ENCODE results near the gene C1orf21. TPM values are rescaled to one million over a fixed set of nuclear protein-coding genes. Genes with fewer than 3 reads are reported as not detected.

The C1orf21 gene
- total and polyA plus RNA-seq, 2 of the 4 experiments (the other 2 are of a cell fraction): 6.4 to 9.9 TPM

- Histone ChIP-seq H3K4me3 (ENCODE audit: insufficient read depth, low read depth, low read length) (no peak overlapping the region), H4K8ac (ENCODE audit: low read depth in 2 of 2, low read length in 2 of 2) (no peak overlapping the region), H3K36me3 (ENCODE audit: control insufficient read depth, insufficient read depth, low read length) (no peaks in the 10 kb centered on the region), H3K9me3 (ENCODE audit: control insufficient read depth, insufficient read depth, low read length) (peaks cover 6% of the 10 kb centered on the region; the same call in 1 of the 2 replicates), H3K9ac (ENCODE audit: low read depth, low read length) (no peak overlapping the region), H2AFZ (replicated peaks; ENCODE audit: low read length, poor library complexity) (no peak overlapping the region), H3K23ac (ENCODE audit: low read depth, low read length) (no peak overlapping the region), H2AK9ac (replicated peaks; ENCODE audit: low read depth, low read length, poor library complexity) (no peak overlapping the region), H4K91ac (ENCODE audit: insufficient read depth, low read depth, low read length) (no peak overlapping the region), H3K9me1 (ENCODE audit: insufficient read depth, low read length) (no peaks in the 10 kb centered on the region), H3K79me1 (ENCODE audit: low read depth in 1 of 2, low read length in 2 of 2) (no peaks in the 10 kb centered on the region), H3K27ac (ENCODE audit: insufficient read depth, low read length) (no peak overlapping the region), H2BK5ac (ENCODE audit: low read depth, low read length, poor library complexity, severe bottlenecking) (no peak overlapping the region), H4K5ac (ENCODE audit: low read depth, low read length) (no peak overlapping the region), H2BK15ac (ENCODE audit: low read depth, low read length) (no peak overlapping the region), H3K4me2 (ENCODE audit: low read depth, low read length) (no peak overlapping the region), H4K20me1 (ENCODE audit: insufficient read depth, low read length) (no peaks in the 10 kb centered on the region), H3K4me1 (ENCODE audit: control insufficient read depth, insufficient read depth, low read length) (no peaks in the 10 kb centered on the region), H2BK20ac (ENCODE audit: low read depth, low read length) (no peak overlapping the region), H3K27me3 (ENCODE audit: control insufficient read depth, insufficient read depth, low read length) (peaks cover 3% of the 10 kb centered on the region; the same call in 1 of the 2 replicates), H3K56ac (ENCODE audit: extremely low read depth, insufficient read depth, low read length) (no peak overlapping the region), H2AK5ac (ENCODE audit: low read depth, low read length) (no peak overlapping the region), H3K14ac (replicated peaks; ENCODE audit: low read depth, low read length) (no peak overlapping the region), H3K4ac (ENCODE audit: low read depth, low read length) (no peak overlapping the region), H3K18ac (ENCODE audit: low read depth, low read length) (no peak overlapping the region), H2BK120ac (ENCODE audit: low read depth, low read length) (no peak overlapping the region)
- in situ Hi-C loops (cut with MboI; ENCODE audit: low sequenced_read_pairs) (loop anchor here (25.0 kb wide), 1 partner anchor 994 kb away; the partner anchor contains the start of gene APOBEC4), intact Hi-C loops (cut with micrococcal nuclease) (no loop called here), dilution Hi-C loops (cut with HindIII; ENCODE audit: low sequenced_read_pairs, unreplicated experiment) (no loop called here)
- TF ChIP-seq POLR2A (IDR thresholded peaks at IDR 0.05; ENCODE audit: low read depth, low read length): no peak
- TF ChIP-seq SMC3 (IDR thresholded peaks at IDR 0.05; ENCODE audit: low read depth, low read length): no peak
- TF ChIP-seq, protein P1, sequence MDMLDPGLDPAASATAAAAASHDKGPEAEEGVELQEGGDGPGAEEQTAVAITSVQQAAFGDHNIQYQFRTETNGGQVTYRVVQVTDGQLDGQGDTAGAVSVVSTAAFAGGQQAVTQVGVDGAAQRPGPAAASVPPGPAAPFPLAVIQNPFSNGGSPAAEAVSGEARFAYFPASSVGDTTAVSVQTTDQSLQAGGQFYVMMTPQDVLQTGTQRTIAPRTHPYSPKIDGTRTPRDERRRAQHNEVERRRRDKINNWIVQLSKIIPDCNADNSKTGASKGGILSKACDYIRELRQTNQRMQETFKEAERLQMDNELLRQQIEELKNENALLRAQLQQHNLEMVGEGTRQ (IDR thresholded peaks at IDR 0.05; ENCODE audit: low read depth, low read length): no peak
- TF ChIP-seq MAFK (IDR thresholded peaks at IDR 0.05; ENCODE audit: low read depth, low read length): no peak
- TF ChIP-seq ELK1 (IDR thresholded peaks at IDR 0.05; ENCODE audit: borderline replicate concordance, low read depth, low read length): no peak
- no TSS peak for BruUV-seq (replicated peaks)
- ChIA-PET POLR2A (ENCODE audit: unreplicated experiment) (no interaction called here), CTCF (no interaction called here)
- WGBS, 2 experiments (ENCODE audit: extremely low coverage in 2 of 2, insufficient read length in 1 of 2): no CpG with 5 or more reads among the region's 2 CpGs
- no peak for ATAC-seq (ENCODE audit: low read depth)
- no peak for DNase-seq
These were observed 269.4 kb downstream of the C1orf21 start for GRCh38 chr1:184656221-184656620.
